M059J (cell line): ENCODE results near the gene HSF2. TPM values are rescaled to one million over a fixed set of nuclear protein-coding genes. Genes with fewer than 3 reads are reported as not detected.
"Not testable (repeated sequence)": the region's sequence is repeated elsewhere in the genome, so short reads cannot be mapped to it uniquely, and the experiment has no call there.

ENCODE experiments used
- DNase-seq: peaks from one replicate; pipeline ENCODE4 v3.0.0-alpha.2; 2012; ENCODE audit warnings: low read depth
- total RNA-seq: library from RNA; depleted of rRNA; stranded (reverse); fragments of >200 nt; shearing (Covaris generic); gene quantifications from 2 replicates; pipeline ENCODE4 v1.2.3, GENCODE V29; 2014; rRNA removed

Gene HSF2
- total RNA-seq, 1 experiment from 2014 or later = 47.2 TPM

DNA sequence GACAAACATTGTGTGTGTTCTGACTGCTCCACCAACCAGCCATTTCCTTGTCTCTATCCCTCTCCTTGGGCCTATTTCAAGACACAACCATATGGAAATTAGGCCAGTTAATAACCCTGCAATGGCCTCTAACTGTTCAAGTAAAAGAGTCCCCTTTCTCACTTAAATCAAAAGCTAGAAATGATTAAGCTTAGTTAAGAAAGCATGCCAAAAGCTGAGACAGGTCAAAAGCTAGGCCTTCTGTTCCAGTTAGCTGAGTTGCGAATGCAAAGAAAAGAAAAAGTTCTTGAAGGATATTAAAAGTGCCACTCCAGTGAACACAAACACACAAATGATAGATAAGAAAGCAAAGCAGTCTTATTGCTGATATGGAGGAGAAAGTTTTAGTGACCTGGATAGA is 49.6 kb downstream of the HSF2 start:
- no peak for DNase-seq

DNA sequence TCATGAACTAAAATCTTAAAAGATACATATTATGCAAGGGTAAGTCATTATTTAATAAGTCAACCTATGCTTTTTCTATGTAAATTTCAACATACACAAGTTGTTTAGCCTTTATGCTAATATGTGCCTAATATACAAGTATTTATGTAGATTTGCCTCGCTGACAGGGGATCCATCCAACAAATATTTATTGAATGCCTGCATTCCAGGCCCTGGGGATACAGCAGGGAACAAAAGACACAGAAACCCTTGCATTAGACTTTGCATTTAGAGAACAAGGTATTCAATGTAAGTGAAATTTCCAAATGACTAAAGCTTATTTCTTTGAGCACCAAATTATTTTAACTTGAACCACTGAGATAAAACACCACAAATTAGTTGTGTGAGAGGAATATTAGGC is 53.1 kb downstream of the HSF2 start:
- no peak for DNase-seq

DNA sequence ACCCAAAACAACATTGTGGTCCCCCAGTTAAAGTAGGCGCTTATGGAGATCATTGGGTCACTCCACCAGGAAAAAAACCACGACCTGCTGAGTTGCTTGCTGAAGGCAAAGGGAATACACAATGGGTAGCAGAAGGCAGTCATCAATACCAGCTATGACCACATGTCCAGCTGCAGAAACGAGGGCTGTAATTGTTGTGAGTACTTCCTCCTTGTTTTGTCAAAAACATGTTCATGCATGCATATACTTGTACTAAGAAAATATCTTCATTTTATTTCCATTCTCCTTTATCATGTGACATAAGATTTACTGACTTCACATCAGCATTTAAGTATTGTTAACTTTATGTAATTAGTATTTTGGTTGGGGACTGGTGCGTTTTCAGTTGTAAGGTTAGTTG is 55.2 kb downstream of the HSF2 start:
- DNase-seq = no peak

DNA sequence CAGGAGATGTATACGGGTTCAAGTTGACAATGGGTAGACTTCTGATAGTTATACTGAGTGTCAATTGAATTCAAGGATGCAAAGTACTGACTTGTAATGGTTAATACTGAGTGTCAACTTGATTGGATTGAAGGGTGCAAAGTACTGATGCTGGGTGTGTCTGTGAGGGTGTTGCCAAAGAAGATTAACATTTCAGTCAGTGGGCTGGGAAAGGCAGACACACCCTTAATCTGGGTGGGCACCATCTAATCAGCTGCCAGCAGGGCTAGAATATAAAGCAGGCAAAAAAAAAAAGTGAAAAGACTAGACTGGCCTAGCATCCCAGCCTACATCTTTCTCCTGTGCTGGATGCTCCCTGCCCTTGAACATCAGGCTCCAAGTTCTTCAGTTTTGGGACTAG is 55.7 kb downstream of the HSF2 start:
- DNase-seq = not testable (repeated sequence)

DNA sequence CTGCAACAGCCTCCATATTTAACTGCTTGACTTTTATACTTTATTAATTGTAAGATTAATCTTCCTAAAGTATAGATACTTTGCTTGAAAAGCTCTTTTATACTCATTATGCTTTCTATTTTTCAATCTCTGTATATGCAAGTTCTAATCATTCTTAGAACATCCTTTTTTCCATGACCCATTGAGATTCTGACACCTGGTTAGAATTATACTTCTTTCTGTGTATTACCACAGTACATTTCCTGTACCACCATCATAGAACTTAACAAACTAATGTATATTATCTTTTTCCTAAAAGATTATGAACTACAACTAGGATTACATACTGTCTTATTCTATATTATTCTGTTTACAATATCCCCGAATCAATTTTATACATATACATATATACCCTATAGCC is 58.6 kb downstream of the HSF2 start:
- DNase-seq = no peak

DNA sequence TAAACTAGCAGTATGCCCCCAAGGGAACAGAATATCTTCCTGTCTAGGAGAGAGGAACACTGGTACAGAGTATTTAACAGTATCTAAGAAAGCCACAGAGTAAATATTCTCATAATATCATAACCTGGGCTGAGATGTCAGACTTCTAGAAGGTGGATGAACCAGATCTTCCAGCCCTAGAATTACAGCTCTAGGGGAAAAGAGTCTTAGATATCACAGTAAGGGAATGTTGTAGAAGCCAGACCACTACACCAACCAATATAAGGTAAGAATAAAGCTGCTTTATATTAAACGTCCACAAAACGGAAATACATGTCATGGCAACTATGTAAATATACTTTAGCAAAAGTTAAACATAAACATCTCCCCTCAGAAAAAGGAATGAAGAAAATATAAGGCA is 59.8 kb downstream of the HSF2 start:
- no peak for DNase-seq

DNA sequence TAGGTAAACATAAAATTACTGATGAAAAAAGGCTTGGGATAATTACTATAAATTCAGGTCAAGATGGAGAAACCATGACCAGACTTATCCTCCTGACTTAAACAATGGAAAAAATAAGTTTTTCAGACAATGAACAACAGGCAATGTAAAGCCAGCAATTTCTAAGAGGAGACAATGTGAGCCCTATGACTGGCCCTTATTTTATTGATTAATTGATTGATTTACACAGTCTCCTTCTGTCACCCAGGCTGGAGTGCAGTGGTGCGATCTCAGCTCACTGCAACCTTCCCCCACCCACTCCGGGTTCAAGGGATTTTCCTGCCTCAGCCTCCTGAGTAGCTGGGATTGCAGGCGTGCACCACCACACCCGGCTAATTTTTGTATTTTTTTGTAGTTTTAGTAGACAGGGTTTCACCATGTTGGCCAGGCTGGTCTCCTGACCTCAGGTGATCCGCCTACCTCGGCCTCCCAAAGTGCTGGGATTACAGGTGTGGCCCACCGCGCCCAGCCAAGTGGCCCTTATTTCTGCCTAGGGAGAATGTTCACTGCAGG is 60.5 kb downstream of the HSF2 start:
- not testable (repeated sequence) for DNase-seq

DNA sequence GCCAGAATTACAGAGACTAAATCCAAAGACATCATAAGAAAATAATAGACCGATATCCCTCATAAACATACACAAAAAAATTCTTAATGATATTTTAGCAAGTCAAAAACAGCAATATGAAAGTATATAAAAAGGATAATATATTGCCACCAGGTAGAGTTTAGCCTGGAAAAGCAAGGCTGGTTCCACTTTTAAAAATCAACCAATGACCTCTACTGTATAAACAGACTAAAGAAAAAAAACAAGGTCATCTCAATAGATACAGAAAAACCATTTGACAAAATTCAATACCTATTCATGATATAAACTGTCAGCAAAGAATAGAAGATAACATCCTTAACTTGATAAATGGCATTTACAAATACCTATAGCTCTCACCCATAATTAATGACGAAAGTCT is 62.4 kb downstream of the HSF2 start:
- no peak for DNase-seq

DNA sequence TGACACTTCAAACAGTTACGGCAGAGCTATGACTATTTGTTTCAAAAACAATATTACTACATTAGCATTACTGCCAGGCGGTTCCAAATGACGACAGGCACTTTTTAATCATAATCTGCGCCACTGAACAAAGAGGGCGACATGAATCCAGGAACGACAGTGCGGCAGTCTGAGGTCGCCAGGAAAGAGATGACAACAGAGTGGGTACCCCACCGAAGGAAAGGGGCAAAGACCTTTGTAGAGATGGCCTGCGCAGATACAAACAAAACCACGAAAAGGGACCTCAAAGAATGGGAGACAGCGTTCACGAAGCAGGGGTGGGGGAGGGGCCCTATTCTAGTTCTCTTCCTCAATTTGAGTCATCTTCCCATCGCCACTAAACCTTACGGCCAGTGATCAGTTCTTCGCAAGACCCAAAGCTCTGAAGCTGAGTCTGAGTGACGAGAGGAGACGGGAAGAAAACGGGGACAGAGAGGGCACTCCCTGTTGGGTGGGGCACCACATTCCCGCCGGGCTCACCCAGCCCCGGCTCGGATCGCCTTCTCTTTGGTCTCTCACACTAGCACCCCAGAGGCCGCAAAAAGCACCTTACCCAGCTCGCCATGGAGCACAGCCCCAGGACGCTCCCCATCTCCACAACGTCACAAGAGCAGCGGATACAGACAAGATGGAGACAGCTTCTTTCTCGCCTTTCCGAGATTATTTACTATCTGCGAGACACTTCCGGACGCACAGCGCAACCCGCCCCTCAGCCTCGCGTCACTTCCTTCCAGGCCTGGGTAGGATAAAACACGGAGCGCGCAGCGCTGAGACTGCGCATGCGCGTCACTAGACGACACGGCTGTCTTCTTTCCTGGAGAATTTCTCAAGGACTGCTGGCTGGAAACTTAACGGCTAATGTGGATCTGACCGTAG is 71.9 kb downstream of the HSF2 start, which contains the start of gene SERINC1:
SERINC1 (minus strand) TSS at position 701 of the 915 bp plus-strand sequence; CDS start at position 631, 70 bp downstream.
- DNase-seq = peak; percentile 94

DNA sequence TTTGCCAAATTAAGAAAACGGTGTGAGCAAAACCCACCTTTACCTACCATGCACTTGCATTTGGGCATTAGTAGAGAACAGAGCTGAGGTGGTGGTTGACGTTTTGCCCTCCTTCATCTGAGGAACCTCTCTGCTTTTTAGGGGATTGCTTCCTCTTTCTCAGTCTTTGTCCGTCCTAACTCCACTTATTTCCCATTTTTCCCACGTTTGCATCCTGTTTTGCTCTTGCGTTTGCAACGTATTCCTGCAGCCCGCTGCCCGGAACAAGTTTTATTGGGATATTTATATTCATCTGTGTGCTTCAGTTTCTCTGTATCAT is 72.5 kb downstream of the HSF2 start:
- DNase-seq = no peak

DNA sequence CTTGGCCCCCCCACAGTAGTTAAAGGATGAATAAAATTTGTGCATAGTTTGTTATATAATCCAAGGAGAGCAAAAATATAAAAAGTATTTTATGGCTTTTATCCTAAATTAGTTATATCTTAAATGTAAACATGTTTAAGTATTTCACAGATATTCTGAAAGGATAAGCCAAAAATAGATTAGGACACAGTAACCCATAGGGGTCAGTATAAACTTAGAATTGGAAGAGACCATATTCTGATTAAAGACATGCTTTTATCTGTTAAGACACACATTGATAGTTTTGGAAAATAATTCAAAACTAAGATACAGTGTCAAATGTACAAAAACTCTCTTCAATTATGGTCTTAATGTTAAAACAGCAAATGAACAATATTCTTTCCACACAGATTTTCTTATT is 76.7 kb downstream of the HSF2 start:
- DNase-seq = peak; percentile 35

DNA sequence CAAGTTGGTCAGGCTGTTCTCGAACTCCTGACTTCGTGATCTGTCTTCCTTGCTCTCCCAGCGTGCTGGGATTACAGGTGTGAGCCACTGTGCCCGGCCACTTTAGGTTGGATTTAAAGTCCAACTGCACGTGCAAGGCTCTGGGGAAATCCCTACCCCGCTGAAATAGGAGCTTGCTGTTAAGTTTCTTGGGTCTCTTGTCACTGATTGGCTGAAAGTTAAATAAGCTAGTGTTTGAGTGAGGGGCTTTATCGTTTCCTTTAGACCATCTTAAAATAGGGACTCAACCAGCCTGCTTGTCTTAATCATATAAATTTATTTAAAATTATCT is 83.3 kb downstream of the HSF2 start:
- no peak for DNase-seq

Other genes starting within 250 kb of the HSF2 start
- 153 and 202 TPM in 2 replicates for gene SERINC1, start 72.2 kb downstream of the HSF2 start, total RNA-seq
- 4.2 and 4.4 TPM in 2 replicates for gene PKIB, start 210.8 kb downstream of the HSF2 start, total RNA-seq